Smooth muscle cell (in vitro differentiated cells): ENCODE data around the gene DCAF4L1. TPM values are rescaled to one million over a fixed set of nuclear protein-coding genes. Genes with fewer than 3 reads are reported as not detected.

Experiments used
- DNase-seq: peaks from one replicate; lab custom pipeline; 2025; ENCODE audit not compliant: unreplicated experiment; lab: John Stamatoyannopoulos, UW
- H2AFZ ChIP-seq: fragments of 200-600 bp; sonication (generic); 2 replicates; pipeline ENCODE4 v1.6.0; 2016; ENCODE audit warnings: antibody characterized with exemption, low read depth, mild to moderate bottlenecking
- H3F3A ChIP-seq: fragments of 200-600 bp; sonication (generic); 2 replicates; pipeline ENCODE4 v1.6.0; 2017; ENCODE audit warnings: antibody characterized with exemption, low read depth
- H3K27ac ChIP-seq: fragments of 200-600 bp; sonication (generic); 2 replicates; pipeline ENCODE4 v1.5.1; 2016; ENCODE audit warnings: low read depth, mild to moderate bottlenecking
- H3K27me3 ChIP-seq: fragments of 200-600 bp; sonication (generic); 2 replicates; pipeline ENCODE4 v1.6.1; 2016; ENCODE audit warnings: low read depth, mild to moderate bottlenecking
- H3K36me3 ChIP-seq: fragments of 200-600 bp; sonication (generic); 2 replicates; pipeline ENCODE4 v1.5.1; 2016; ENCODE audit warnings: low read depth
- H3K4me1 ChIP-seq: fragments of 200-600 bp; sonication (generic); 2 replicates; pipeline ENCODE4 v1.5.1; 2016; ENCODE audit warnings: low read depth
- H3K4me2 ChIP-seq: fragments of 200-600 bp; sonication (generic); 2 replicates; pipeline ENCODE4 v1.6.0; 2016; ENCODE audit warnings: mild to moderate bottlenecking
- H3K4me3 ChIP-seq: fragments of 200-600 bp; sonication (generic); 2 replicates; pipeline ENCODE4 v1.5.1; 2016; ENCODE audit warnings: mild to moderate bottlenecking
- H3K79me2 ChIP-seq: fragments of 200-600 bp; sonication (generic); 2 replicates; pipeline ENCODE4 v1.6.0; 2016; ENCODE audit warnings: low read depth, mild to moderate bottlenecking
- H3K9ac ChIP-seq: fragments of 200-600 bp; sonication (generic); 2 replicates; pipeline ENCODE4 v1.6.0; 2016; ENCODE audit warnings: low read depth
- H3K9me3 ChIP-seq: fragments of 200-600 bp; sonication (generic); replicated peaks from 2 replicates; pipeline ENCODE4 v1.5.1; 2016; ENCODE audit warnings: low read depth
- H4K20me1 ChIP-seq: fragments of 200-600 bp; sonication (generic); 2 replicates; pipeline ENCODE4 v1.6.0; 2016; ENCODE audit warnings: low read depth
- CTCF ChIP-seq: fragments of 200-600 bp; sonication (generic); IDR thresholded peaks from 2 replicates; pipeline ENCODE4 v1.5.1; 2017; ENCODE audit warnings: borderline replicate concordance, mild to moderate bottlenecking, antibody characterized with exemption; ENCODE audit not compliant: insufficient read depth, poor library complexity, severe bottlenecking
- WGBS: methylation state at CpG from one replicate; pipeline ENCODE4 v1.1.7; 2016; ENCODE audit warnings: low lambda C conversion rate; 5-methylcytosine and 5-hydroxymethylcytosine counted together
- polyA plus RNA-seq: library from polyadenylated mRNA; unstranded; fragments of >200 nt; fragmentation: Nextera tagmentation; extraction: Ambion mirVana; gene quantifications from 2 replicates; pipeline ENCODE4 v1.2.1, GENCODE V29; 2016
- total RNA-seq: library from RNA; depleted of rRNA; stranded (reverse); fragments of >200 nt; gene quantifications from 2 replicates; pipeline ENCODE4 v1.2.3, GENCODE V29; 2014

DCAF4L1 gene
- total and polyA plus RNA-seq, 2 experiments from 2014 or later = 0.11 to 0.31 TPM

GRCh38 chr4:41991916-41992767, 10.6 kb downstream of the DCAF4L1 start:
- peak overlapping the region; percentile 94 for H3K4me2 ChIP-seq
- H3K4me1 ChIP-seq = peaks cover 30% of the 10 kb centered on the region
- H3K79me2 ChIP-seq = peaks cover 55% of the 10 kb centered on the region
- no peak overlapping the region for H3K9ac ChIP-seq
- no peak for DNase-seq
- H3K36me3 ChIP-seq = no peaks in the 10 kb centered on the region
- WGBS = 71% methylated on average over 10 of the region's 10 CpGs
- no peak for TF ChIP-seq CTCF
- no peak overlapping the region for H2AFZ ChIP-seq
- peak overlapping the region; percentile 25 for H3K27ac ChIP-seq
- peak overlapping the region; percentile 69 for H3K4me3 ChIP-seq
- no peaks in the 10 kb centered on the region for H3F3A ChIP-seq
- no peaks in the 10 kb centered on the region for H3K27me3 ChIP-seq
- peaks cover 46% of the 10 kb centered on the region for H4K20me1 ChIP-seq
- no peaks in the 10 kb centered on the region for H3K9me3 ChIP-seq

GRCh38 chr4:41992967-41993857, 11.7 kb downstream of the DCAF4L1 start:
- Histone ChIP-seq H3K27me3 (no peaks in the 10 kb centered on the region), H3K4me1 (peaks cover 30% of the 10 kb centered on the region), H3K9me3 (no peaks in the 10 kb centered on the region), H3K4me3 (no peak overlapping the region), H2AFZ (no peak overlapping the region), H3K27ac (no peak overlapping the region), H3K36me3 (no peaks in the 10 kb centered on the region), H3K9ac (no peak overlapping the region), H3F3A (no peaks in the 10 kb centered on the region), H4K20me1 (peaks cover 56% of the 10 kb centered on the region), H3K79me2 (peaks cover 63% of the 10 kb centered on the region), H3K4me2 (no peak overlapping the region)
- TF ChIP-seq CTCF = no peak
- DNase-seq = no peak
- WGBS = 91% methylated on average over 4 of the region's 4 CpGs

GRCh38 chr4:41994461-41994985, 13.0 kb downstream of the DCAF4L1 start:
- H3K4me2 ChIP-seq = no peak overlapping the region
- no peaks in the 10 kb centered on the region for H3K36me3 ChIP-seq
- H3K4me1 ChIP-seq = peaks cover 19% of the 10 kb centered on the region
- H3F3A ChIP-seq = no peaks in the 10 kb centered on the region
- no peak overlapping the region for H2AFZ ChIP-seq
- peaks cover 67% of the 10 kb centered on the region for H4K20me1 ChIP-seq
- peaks cover 66% of the 10 kb centered on the region for H3K79me2 ChIP-seq
- no peak overlapping the region for H3K4me3 ChIP-seq
- H3K9ac ChIP-seq = no peak overlapping the region
- TF ChIP-seq CTCF = no peak
- WGBS = 86% methylated on average over 3 of the region's 3 CpGs
- H3K27me3 ChIP-seq = no peaks in the 10 kb centered on the region
- H3K9me3 ChIP-seq = no peaks in the 10 kb centered on the region
- no peak overlapping the region for H3K27ac ChIP-seq
- no peak for DNase-seq
